HEK293T (cell line): ENCODE data around the gene EDC3.

ENCODE experiments used
- ARNT ChIP-seq: fragments of 450-650 bp; IDR thresholded peaks from 2 replicates; pipeline ENCODE4 v1.6.1; 2017; ENCODE audit warnings: mild to moderate bottlenecking
- BHLHE40 ChIP-seq: fragments of 450-650 bp; IDR thresholded peaks from 2 replicates; pipeline ENCODE4 v1.6.1; 2016; ENCODE audit warnings: mild to moderate bottlenecking, moderate library complexity, borderline replicate concordance
- ELF4 ChIP-seq: fragments of 450-650 bp; IDR thresholded peaks from 2 replicates; pipeline ENCODE4 v1.6.1; 2017; ENCODE audit warnings: antibody characterized with exemption
- FOXA1 ChIP-seq: fragments of 450-650 bp; IDR thresholded peaks from 2 replicates; pipeline ENCODE4 v1.6.1; 2016; ENCODE audit warnings: mild to moderate bottlenecking
- FOXK2 ChIP-seq: fragments of 450-650 bp; IDR thresholded peaks from 2 replicates; pipeline ENCODE4 v1.6.1; 2016; ENCODE audit warnings: mild to moderate bottlenecking
- FOXM1 ChIP-seq: fragments of 450-650 bp; IDR thresholded peaks from 2 replicates; pipeline ENCODE4 v1.6.1; 2017; ENCODE audit warnings: mild to moderate bottlenecking, borderline replicate concordance
- HDGF ChIP-seq: fragments of 450-650 bp; IDR thresholded peaks from 2 replicates; pipeline ENCODE4 v1.6.1; 2017; ENCODE audit warnings: antibody characterized with exemption, borderline replicate concordance
- L3MBTL2 ChIP-seq: fragments of 450-650 bp; conservative IDR thresholded peaks from 2 replicates; pipeline ENCODE4 v1.6.1; 2016; ENCODE audit warnings: mild to moderate bottlenecking
- NFRKB ChIP-seq: fragments of 450-650 bp; IDR thresholded peaks from 2 replicates; pipeline ENCODE4 v1.6.1; 2016; ENCODE audit warnings: mild to moderate bottlenecking, moderate library complexity
- SP1 ChIP-seq: fragments of 450-650 bp; IDR thresholded peaks from 2 replicates; pipeline ENCODE4 v1.6.1; 2017
- SUZ12 ChIP-seq: fragments of 450-650 bp; IDR thresholded peaks from 2 replicates; pipeline ENCODE4 v1.6.1; 2016; ENCODE audit warnings: mild to moderate bottlenecking
- TARDBP ChIP-seq: fragments of 450-650 bp; IDR thresholded peaks from 2 replicates; pipeline ENCODE4 v1.6.1; 2016

DNA sequence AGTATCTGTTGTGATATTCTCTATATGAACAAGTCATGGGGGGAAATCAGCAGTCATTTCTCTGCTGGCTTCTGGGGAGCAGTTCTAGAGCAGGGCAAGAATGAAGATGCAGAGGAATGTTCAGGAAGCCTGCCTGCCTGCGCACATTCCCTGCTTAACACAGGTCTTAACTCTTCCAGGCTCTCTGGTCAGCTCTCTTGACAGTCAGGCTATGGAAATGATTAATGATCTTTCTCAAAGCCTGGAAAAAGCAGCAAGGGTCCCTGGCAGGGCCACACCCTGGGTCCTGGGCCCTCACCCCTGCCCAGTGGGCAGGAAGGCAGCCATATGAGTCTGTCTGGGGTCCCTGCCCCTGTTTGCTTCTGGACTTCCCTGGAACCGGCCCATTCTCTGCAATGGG is 111.6 kb downstream of the EDC3 start:
- no peak for TF ChIP-seq NFRKB
- no peak for TF ChIP-seq FOXM1
- TF ChIP-seq SUZ12 = no peak
- no peak for TF ChIP-seq L3MBTL2
- TF ChIP-seq FOXA1 = no peak
- no peak for TF ChIP-seq SP1
- no peak for TF ChIP-seq BHLHE40
- TF ChIP-seq FOXK2 = no peak
- TF ChIP-seq ARNT = no peak
- no peak for TF ChIP-seq HDGF
- TF ChIP-seq TARDBP = no peak
- no peak for TF ChIP-seq ELF4
